HepG2 (cell line): Measurements from ENCODE around the gene SECTM1. TPM values are rescaled to one million over a fixed set of nuclear protein-coding genes. Genes with fewer than 3 reads are reported as not detected.

Experiments
- GLI4 ChIP-seq: sonication (generic); formaldehyde crosslinking; IDR thresholded peaks from 2 replicates; pipeline ENCODE4 v1.5.1; 2020; ENCODE audit warnings: missing genetic modification reagents, mild to moderate bottlenecking, moderate library complexity, borderline replicate concordance
- MIXL1 ChIP-seq: IDR thresholded peaks from 2 replicates; pipeline ENCODE4 v1.6.1; 2016
- SOX5 ChIP-seq: IDR thresholded peaks from 2 replicates; pipeline ENCODE4 v1.6.1; 2016; ENCODE audit warnings: borderline replicate concordance
- SOX6 ChIP-seq, 2 experiments: fragments of 450-650 bp in 1 of 2; sonication (generic) in 1 of 2; formaldehyde crosslinking in 1 of 2; IDR thresholded peaks; 2 replicates each; pipeline versions ENCODE4 v1.4.0 to v1.6.1; 2017 to 2020; ENCODE audit warnings: antibody characterized with exemption in 1 of 2, mild to moderate bottlenecking in 1 of 2, missing genetic modification reagents in 1 of 2
- ZNF331 ChIP-seq: sonication (generic); formaldehyde crosslinking; IDR thresholded peaks from 2 replicates; pipeline ENCODE4 v1.4.0; 2020; ENCODE audit warnings: missing genetic modification reagents
- ZNF768 ChIP-seq: sonication (generic); formaldehyde crosslinking; IDR thresholded peaks from 2 replicates; pipeline ENCODE4 v1.4.0; 2020; ENCODE audit warnings: missing genetic modification reagents
- polyA plus RNA-seq, 8 experiments: library from polyadenylated mRNA; depleted of rRNA in 3 of 8; stranded (reverse) in 7 of 8; unstranded in 1 of 8; fragments of >200 nt; fragmentation: Illumina TruSeq in 4 of 8; extraction: Trizol in 4 of 8; gene quantifications; 2 replicates each; pipeline versions ENCODE4 v1.2.1 to v1.2.3, GENCODE V29; 2011 to 2016; ENCODE audit warnings: low read depth in 4 of 8, missing spikeins in 1 of 8, mixed read lengths in 1 of 8; ENCODE audit not compliant: insufficient read depth in 1 of 8
- total RNA-seq, 5 experiments: library from RNA; depleted of rRNA; stranded (reverse); fragments of >200 nt; fragmentation: Illumina TruSeq; extraction: Trizol; gene quantifications; 2 replicates each; pipeline ENCODE4 v1.2.3, GENCODE V29; 2016; ENCODE audit warnings: low read depth in 1 of 5
- TF ChIP-seq, protein P1 (sequence below): sonication (generic); formaldehyde crosslinking; conservative IDR thresholded peaks from 2 replicates; pipeline ENCODE4 v1.4.0; 2020; ENCODE audit warnings: mild to moderate bottlenecking, missing genetic modification reagents, moderate library complexity
- TF ChIP-seq, protein P2 (sequence below): sonication (generic); formaldehyde crosslinking; IDR thresholded peaks from 2 replicates; pipeline ENCODE4 v1.4.0; 2020; ENCODE audit warnings: missing genetic modification reagents
- TF ChIP-seq, protein P3 (sequence below): sonication (generic); formaldehyde crosslinking; IDR thresholded peaks from 2 replicates; pipeline ENCODE4 v1.4.0; 2020; ENCODE audit warnings: missing genetic modification reagents
- TF ChIP-seq, protein P4 (sequence below): sonication (generic); formaldehyde crosslinking; IDR thresholded peaks from 2 replicates; pipeline ENCODE4 v1.4.0; 2020; ENCODE audit warnings: missing genetic modification reagents, low read depth, mild to moderate bottlenecking, borderline replicate concordance
- TF ChIP-seq, protein P5 (sequence below): sonication (generic); formaldehyde crosslinking; IDR thresholded peaks from 2 replicates; pipeline ENCODE4 v1.9.0; 2021; ENCODE audit warnings: missing genetic modification reagents, mild to moderate bottlenecking, borderline replicate concordance
- TF ChIP-seq, protein P6 (sequence below): sonication (generic); formaldehyde crosslinking; IDR thresholded peaks from 2 replicates; pipeline ENCODE4 v1.9.0; 2021; ENCODE audit warnings: missing genetic modification reagents, borderline replicate concordance

Gene SECTM1
- total and polyA plus RNA-seq, 2 of the 13 experiments (the other 11 are each of a cell fraction or from before 2014, with no cell fraction given), result 3.5 to 5.3 TPM

DNA sequence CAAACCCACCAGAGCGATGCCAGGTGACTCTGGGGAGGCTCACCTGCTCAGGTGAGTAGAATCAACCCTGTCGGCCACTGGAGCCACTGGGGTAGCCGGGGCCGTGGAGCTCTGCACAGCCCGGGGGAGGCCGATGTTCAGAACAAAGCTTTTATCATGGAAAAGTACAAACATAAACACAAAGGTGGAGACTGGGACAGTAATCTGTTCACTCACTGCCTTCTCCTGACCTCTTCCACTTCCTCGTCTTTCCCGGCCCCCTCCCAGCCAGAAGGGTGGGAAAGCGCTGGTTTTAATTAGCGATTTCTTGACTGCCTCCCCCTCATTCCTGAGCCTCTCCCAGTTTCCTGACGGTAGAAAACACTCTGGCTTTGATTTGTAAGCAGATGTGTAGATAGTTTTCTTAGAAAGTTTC, 15.7 kb upstream of the SECTM1 start (continued):
- TF ChIP-seq ZNF331 (CRISPR knock-in tag) (0 out of 2 replicates have a peak, but pooled peaks have one; percentile 20), SOX5 (CRISPR knock-in tag) (peak; percentile 66; the same call in 1 of the 2 replicates), GLI4 (no peak), ZNF768 (0 out of 2 replicates have a peak, but pooled peaks have one; percentile 9), SOX6 (IDR thresholded peaks at IDR 0.05) (no peak), SOX6 (CRISPR knock-in tag; IDR thresholded peaks at IDR 0.05) (peak; percentile 71), MIXL1 (CRISPR knock-in tag) (0 out of 2 replicates have a peak, but pooled peaks have one; percentile 20)
- TF ChIP-seq, protein P1, sequence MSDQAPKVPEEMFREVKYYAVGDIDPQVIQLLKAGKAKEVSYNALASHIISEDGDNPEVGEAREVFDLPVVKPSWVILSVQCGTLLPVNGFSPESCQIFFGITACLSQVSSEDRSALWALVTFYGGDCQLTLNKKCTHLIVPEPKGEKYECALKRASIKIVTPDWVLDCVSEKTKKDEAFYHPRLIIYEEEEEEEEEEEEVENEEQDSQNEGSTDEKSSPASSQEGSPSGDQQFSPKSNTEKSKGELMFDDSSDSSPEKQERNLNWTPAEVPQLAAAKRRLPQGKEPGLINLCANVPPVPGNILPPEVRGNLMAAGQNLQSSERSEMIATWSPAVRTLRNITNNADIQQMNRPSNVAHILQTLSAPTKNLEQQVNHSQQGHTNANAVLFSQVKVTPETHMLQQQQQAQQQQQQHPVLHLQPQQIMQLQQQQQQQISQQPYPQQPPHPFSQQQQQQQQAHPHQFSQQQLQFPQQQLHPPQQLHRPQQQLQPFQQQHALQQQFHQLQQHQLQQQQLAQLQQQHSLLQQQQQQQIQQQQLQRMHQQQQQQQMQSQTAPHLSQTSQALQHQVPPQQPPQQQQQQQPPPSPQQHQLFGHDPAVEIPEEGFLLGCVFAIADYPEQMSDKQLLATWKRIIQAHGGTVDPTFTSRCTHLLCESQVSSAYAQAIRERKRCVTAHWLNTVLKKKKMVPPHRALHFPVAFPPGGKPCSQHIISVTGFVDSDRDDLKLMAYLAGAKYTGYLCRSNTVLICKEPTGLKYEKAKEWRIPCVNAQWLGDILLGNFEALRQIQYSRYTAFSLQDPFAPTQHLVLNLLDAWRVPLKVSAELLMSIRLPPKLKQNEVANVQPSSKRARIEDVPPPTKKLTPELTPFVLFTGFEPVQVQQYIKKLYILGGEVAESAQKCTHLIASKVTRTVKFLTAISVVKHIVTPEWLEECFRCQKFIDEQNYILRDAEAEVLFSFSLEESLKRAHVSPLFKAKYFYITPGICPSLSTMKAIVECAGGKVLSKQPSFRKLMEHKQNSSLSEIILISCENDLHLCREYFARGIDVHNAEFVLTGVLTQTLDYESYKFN, result peak; percentile 52
- TF ChIP-seq, protein P2, sequence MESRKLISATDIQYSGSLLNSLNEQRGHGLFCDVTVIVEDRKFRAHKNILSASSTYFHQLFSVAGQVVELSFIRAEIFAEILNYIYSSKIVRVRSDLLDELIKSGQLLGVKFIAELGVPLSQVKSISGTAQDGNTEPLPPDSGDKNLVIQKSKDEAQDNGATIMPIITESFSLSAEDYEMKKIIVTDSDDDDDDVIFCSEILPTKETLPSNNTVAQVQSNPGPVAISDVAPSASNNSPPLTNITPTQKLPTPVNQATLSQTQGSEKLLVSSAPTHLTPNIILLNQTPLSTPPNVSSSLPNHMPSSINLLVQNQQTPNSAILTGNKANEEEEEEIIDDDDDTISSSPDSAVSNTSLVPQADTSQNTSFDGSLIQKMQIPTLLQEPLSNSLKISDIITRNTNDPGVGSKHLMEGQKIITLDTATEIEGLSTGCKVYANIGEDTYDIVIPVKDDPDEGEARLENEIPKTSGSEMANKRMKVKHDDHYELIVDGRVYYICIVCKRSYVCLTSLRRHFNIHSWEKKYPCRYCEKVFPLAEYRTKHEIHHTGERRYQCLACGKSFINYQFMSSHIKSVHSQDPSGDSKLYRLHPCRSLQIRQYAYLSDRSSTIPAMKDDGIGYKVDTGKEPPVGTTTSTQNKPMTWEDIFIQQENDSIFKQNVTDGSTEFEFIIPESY, result peak; percentile 60; the same call in 1 of the 2 replicates
- TF ChIP-seq, protein P3, sequence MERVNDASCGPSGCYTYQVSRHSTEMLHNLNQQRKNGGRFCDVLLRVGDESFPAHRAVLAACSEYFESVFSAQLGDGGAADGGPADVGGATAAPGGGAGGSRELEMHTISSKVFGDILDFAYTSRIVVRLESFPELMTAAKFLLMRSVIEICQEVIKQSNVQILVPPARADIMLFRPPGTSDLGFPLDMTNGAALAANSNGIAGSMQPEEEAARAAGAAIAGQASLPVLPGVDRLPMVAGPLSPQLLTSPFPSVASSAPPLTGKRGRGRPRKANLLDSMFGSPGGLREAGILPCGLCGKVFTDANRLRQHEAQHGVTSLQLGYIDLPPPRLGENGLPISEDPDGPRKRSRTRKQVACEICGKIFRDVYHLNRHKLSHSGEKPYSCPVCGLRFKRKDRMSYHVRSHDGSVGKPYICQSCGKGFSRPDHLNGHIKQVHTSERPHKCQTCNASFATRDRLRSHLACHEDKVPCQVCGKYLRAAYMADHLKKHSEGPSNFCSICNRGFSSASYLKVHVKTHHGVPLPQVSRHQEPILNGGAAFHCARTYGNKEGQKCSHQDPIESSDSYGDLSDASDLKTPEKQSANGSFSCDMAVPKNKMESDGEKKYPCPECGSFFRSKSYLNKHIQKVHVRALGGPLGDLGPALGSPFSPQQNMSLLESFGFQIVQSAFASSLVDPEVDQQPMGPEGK, result peak; percentile 57; the same call in 1 of the 2 replicates
- TF ChIP-seq, protein P4, sequence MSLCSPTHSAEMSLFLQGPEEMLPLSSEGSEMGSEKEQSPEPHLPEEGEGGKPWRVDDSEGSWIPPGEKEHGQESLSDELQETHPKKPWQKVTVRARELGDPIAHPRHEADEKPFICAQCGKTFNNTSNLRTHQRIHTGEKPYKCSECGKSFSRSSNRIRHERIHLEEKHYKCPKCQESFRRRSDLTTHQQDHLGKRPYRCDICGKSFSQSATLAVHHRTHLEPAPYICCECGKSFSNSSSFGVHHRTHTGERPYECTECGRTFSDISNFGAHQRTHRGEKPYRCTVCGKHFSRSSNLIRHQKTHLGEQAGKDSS (CRISPR knock-in tag), result no peak
- TF ChIP-seq, protein P5, sequence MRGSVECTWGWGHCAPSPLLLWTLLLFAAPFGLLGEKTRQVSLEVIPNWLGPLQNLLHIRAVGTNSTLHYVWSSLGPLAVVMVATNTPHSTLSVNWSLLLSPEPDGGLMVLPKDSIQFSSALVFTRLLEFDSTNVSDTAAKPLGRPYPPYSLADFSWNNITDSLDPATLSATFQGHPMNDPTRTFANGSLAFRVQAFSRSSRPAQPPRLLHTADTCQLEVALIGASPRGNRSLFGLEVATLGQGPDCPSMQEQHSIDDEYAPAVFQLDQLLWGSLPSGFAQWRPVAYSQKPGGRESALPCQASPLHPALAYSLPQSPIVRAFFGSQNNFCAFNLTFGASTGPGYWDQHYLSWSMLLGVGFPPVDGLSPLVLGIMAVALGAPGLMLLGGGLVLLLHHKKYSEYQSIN, result no peak
- TF ChIP-seq, protein P6, sequence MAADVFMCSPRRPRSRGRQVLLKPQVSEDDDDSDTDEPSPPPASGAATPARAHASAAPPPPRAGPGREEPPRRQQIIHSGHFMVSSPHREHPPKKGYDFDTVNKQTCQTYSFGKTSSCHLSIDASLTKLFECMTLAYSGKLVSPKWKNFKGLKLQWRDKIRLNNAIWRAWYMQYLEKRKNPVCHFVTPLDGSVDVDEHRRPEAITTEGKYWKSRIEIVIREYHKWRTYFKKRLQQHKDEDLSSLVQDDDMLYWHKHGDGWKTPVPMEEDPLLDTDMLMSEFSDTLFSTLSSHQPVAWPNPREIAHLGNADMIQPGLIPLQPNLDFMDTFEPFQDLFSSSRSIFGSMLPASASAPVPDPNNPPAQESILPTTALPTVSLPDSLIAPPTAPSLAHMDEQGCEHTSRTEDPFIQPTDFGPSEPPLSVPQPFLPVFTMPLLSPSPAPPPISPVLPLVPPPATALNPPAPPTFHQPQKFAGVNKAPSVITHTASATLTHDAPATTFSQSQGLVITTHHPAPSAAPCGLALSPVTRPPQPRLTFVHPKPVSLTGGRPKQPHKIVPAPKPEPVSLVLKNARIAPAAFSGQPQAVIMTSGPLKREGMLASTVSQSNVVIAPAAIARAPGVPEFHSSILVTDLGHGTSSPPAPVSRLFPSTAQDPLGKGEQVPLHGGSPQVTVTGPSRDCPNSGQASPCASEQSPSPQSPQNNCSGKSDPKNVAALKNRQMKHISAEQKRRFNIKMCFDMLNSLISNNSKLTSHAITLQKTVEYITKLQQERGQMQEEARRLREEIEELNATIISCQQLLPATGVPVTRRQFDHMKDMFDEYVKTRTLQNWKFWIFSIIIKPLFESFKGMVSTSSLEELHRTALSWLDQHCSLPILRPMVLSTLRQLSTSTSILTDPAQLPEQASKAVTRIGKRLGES, result no peak
